ENCODE data around the gene GBF1.
"Not testable (repeated sequence)": the region's sequence is repeated elsewhere in the genome, so short reads cannot be mapped to it uniquely, and the experiment has no call there.

Gene GBF1, protein sequence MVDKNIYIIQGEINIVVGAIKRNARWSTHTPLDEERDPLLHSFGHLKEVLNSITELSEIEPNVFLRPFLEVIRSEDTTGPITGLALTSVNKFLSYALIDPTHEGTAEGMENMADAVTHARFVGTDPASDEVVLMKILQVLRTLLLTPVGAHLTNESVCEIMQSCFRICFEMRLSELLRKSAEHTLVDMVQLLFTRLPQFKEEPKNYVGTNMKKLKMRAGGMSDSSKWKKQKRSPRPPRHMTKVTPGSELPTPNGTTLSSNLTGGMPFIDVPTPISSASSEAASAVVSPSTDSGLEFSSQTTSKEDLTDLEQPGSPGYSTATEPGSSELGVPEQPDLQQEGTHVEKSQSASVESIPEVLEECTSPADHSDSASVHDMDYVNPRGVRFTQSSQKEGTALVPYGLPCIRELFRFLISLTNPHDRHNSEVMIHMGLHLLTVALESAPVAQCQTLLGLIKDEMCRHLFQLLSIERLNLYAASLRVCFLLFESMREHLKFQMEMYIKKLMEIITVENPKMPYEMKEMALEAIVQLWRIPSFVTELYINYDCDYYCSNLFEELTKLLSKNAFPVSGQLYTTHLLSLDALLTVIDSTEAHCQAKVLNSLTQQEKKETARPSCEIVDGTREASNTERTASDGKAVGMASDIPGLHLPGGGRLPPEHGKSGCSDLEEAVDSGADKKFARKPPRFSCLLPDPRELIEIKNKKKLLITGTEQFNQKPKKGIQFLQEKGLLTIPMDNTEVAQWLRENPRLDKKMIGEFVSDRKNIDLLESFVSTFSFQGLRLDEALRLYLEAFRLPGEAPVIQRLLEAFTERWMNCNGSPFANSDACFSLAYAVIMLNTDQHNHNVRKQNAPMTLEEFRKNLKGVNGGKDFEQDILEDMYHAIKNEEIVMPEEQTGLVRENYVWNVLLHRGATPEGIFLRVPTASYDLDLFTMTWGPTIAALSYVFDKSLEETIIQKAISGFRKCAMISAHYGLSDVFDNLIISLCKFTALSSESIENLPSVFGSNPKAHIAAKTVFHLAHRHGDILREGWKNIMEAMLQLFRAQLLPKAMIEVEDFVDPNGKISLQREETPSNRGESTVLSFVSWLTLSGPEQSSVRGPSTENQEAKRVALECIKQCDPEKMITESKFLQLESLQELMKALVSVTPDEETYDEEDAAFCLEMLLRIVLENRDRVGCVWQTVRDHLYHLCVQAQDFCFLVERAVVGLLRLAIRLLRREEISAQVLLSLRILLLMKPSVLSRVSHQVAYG (N-terminal part only)

DNA sequence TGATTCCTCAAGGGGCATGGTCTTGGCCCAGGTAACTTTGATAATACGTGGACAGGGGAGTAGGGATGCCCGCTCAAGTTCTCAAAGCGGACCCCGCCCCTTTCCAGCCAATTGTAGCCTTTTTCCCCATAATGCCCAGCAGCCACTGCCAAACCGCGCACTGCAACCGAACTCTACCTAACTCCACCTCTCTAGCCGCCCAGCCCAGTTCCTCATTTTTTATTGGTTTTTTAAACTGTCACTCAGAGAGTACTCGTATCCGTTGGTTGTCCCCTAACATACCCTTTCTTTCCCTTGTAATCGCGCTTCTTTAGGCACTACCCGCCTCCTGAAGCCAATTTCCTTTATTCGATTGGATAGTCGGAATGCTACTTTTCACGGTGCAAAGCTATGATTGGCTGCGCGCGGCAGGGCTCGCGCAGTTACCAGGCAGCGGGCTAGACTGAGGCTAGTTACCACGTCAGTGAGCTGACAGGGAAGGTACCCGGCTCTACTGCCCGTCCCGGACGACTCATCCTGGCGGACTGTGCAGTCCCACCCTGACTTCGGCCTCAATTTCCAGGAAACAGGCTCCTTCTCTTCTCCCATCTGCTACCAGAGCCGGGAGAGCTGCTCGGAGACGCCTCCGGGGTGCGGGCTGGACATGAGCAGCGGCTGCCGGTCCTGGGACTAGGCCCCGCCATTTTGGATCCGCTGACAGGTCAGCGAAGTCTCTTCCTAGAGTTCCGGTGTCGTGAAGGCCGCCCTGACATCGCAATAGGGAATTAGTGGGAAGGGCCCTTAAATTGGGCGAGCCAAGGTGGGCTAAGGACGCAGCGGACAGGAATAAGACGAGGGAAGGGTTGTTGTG, at the start of gene GBF1:
TSS of gene GBF1 (plus strand) at position 451 of the 850 bp plus-strand sequence. CDS start 13,407 bp downstream, outside the sequence.
- peak; percentile 81 for DNase-seq (ENCODE audit: low read depth)

DNA sequence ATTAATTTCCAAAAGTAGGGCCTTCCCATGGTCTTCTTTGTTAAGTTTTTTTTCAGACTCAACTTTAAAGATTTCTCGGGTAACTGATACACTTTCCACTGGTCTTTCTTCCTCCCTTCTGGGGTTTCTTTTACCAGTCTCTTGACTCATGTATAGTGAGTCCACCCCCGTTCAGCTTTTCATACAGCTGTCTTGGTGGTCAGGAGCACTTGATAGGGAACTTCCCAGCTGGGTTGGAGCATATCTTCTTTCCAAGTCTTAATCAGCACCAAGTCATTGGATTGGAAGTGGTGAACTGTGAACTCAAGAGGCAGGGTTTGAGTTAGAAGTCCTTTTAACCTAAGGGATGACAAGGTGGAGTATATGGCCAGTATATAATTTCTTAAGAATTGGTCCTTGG, 48.4 kb upstream of the GBF1 start:
- DNase-seq (ENCODE audit: low read depth) = no peak

DNA sequence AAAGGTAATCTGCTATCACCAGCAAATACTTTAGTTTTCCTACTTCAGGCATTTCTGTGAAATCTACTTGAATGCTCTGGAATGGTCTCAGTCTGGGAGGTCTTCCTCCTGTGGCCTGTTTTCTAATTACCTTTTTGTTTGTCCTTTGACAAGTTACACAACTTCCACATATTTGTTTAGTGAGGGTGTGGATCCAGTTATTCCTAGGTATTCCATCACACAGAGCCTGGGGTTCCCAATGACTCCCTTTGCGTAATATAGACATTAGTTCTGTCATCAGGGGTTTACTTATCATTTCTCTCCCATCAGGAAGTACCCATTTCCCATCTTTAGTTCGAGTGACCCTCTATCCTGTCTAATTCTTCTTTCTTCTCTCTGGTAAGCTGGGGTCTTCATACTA, 47.3 kb upstream of the GBF1 start:
- DNase-seq (ENCODE audit: low read depth) = no peak

DNA sequence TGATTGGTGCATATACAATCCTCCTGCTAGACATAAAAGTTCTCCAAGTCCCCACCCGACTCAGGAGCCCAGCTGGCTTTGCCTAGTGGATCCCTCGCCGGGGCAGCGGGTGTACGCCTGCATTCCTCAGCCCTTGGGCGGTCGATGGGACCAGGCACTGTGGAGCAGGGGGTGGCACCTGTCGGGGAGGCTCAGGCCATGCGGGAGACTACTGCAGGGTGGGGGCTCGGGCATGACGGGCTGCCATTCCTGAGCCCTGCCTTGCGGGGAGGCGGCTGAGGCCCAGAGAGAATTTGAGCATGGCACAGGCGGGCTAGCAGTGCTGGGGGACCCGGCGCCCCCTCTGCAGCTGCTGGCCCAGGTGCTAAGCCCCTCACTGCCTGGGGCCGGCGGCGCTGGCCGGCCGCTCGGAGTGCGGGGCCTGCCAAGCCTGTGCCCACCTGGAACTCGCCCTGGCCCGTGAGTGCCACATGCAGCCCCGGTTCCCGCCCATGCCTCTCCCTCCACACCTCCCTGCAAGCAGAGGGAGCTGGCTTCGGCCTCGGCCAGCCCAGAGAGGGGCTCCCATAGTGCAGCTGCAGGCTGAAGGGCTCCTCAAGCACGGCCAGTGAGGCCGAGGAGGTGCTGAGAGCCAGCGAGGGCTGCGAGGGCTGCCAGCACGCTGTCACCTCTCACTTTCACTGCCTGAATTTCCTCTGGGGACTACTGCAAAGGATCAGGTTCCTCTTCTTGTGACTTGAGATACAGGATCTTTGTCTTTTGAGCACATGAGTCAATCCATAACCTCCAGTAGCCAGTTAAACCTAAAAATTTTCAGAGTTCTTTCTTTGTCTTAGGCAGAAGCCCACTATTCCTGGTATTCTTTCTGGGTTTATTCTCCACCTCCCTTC, 44.3 kb upstream of the GBF1 start:
- DNase-seq (ENCODE audit: low read depth) = no peak

DNA sequence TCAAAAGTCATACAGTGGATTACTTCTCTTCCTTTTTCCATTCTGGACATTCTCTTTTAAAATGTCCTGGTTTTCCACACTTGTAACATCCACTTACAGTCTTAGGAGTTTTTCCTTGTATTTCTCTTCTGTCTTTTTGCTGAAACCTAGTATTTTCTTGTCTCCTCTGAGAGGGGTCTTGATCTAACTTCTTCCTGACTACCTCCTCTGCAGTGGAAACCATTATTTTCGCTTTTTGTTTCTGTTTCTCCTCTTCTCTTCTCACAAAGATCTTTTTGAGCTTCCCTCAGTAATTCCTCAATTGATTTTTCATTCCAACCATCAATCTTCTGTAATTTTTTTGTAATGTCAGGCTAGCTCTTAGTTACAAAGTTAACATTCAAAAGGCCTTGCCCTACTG, 42.9 kb upstream of the GBF1 start:
- DNase-seq (ENCODE audit: low read depth) = no peak

DNA sequence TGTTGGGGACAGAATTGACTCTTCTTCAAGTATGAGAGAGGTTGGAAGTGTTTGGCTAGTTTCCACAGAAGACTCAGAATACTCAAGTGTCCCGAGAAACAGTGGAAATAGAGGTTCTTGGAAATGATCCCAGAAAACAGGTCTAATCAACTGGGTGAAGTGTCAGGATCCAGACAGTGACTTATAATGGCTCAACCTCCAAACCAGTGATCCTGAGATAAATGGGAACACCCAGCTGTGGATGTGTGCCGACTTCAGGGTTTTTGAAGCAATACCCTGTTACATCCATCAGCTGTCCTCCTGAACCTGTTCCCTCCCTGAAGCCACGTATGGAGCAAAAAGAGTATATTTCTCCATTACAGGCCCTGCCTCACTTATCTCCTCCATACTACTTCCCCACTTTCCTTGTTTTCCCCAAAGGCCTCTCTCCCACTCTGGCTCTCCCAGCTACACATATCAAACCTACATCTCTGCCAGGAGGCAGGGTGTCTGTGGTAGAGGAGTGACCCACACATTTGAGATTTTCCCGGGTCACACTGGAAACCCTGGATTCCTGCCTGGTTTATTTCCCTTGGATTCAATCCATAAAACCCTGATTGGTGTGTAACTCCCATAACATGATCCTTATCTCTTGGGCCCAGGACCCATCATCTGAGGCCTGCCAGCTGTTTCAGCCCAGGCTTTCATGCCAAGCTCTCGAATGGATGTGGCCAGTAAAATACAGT, 36.9 kb upstream of the GBF1 start:
- DNase-seq (ENCODE audit: low read depth) = no peak

DNA sequence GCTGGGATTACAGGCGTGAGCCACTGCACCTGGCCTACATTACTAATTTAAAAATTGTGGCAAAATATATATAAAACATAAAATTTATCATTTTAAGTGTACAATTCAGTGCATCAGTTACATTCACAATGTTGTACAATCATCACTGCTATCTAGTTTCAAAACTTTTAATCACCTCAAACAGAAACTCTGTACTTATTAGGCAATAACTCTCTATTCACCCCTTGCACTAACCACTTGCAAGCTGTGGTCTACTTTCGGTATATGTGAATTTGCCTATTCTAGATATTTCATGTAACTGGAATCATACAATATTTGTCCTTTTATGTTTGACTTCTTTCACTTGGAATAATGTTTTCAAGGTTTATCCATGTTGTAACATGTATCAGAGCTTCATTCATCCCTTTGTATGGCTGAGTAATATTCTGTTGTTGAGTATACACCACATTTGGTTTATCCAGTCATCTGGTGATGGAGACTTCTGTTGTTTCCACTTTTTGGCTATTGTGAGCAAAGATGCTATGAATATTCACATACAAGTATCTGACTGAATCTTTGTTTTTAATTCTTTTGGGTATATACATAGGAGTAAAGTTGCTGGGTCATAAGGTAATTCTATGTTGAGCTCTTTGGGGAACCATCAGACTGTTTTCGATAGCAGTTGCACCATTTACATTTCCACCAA, 33.6 kb upstream of the GBF1 start:
- DNase-seq (ENCODE audit: low read depth) = no peak

DNA sequence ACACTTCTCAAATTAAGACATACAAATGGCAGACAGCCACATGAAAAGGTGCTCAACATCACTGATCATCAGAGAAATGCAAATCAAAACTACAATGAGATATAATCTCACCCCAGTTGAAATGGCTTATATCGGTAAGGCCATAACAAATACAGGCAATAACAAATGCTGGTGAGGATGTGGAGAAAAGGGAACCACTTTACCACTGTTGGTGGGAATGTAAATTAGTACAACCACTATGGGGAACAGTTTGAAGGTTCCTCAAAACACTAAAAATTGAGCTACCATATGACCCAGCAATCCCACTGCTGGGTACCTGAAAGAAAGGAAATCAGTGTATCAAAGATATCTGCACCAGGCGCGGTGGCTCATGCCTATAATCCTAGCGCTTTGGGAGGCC, 31.7 kb upstream of the GBF1 start:
- DNase-seq (ENCODE audit: low read depth) = not testable (repeated sequence)

DNA sequence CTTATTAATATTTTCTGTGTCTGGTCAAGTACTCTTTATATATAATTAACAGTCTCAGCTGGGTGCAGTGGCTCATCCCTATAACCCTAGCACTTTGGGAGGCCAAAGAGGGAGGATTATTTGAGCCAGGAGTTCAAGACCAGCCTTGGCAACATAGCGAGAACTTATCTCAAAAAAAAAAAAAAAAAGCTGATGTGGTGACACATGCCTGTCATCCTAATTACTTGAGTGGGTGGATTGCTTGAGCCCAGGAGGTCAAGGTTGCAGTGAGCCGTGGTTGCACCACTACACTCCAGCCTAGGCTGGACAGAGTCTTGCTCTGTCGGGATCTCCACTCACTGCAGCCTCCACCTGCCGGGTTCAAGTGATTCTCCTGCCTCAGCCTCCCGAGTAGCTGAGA, 26.0 kb upstream of the GBF1 start:
- no peak for DNase-seq (ENCODE audit: low read depth)

DNA sequence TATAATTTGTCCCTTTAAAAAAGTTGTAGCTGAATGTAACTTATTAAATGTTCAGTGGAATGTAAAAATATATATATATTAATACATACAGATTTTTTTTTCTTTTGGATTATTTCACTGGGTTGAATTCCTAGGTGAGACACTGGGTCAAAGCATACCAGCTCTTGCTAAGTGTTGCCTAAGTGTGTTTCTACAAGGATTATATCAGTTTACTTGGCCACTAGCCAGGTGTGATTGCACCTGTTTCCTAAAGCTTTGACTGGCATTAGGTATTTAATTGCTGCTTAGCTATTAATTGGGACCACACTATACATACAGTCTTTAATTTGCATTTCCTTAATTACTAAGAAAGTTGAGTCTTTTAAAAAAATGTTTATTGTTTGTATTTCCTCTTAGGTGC, 24.7 kb upstream of the GBF1 start:
- no peak for DNase-seq (ENCODE audit: low read depth)

DNA sequence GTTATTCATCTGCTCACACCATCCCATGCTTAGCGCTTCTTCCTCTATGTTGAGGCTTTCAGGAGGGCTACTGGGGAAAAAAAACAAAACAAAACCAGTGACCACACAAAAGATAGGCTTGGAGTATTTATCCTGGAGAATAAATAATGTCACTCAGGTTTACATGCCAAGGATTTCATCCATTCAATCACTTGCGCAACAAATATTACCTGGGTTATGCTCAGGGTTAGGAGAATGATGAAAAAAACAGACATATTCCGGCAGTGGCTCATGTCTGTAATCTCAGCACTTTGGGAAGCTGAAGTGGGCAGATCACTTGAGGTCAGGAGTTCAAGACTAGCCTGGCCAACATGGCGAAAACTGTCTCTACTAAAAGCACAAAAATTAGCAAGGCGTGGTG, 22.5 kb upstream of the GBF1 start:
- DNase-seq (ENCODE audit: low read depth) = no peak

DNA sequence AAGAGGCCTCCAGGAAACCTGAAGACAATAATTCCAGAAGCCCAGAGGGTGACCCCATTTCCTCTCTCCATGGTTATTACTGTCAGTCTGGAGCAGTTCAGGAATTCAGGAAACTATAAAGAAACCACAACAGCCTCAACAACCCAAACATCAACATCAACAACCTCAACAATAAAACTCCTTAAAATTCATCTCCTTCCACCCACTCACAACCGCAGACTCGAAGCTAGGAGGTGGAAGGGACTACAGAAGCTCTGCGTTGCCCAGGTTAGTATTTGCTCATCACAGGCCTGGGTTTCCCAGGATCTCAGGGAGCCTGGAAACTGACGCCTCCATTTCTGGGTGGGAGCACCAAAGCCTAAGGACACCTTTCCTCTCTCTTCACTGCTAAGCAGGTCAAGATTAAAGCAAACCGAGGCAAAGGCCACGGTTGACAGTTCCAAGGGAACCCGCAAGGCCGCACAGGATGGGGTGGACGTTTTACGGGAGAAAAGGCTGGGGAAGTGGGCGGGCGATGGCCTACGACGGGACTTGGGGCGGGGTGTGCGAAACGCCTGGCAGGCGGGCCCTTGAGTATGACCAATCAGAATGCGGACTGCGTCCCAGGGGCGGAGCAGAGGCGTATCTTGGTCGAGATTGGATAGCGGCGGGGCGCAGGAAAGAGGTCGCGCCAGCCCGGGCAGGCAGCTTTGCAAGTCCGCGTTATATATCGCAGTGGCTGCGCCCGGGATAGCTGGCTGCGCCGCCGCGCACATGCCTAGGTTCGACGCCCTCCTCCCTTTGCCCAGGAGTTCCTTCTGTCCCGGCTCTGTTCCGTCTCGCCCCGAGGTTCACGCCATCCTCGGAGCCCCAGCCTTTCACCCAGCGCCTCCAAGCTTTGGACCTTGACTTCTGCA, 19.4 kb upstream of the GBF1 start, which contains the start of gene ELOVL3:
TSS of gene ELOVL3 (plus strand) at position 654 of the 896 bp plus-strand sequence. CDS start 250 bp downstream, outside the sequence.
- peak; percentile 70 for DNase-seq (ENCODE audit: low read depth)

DNA sequence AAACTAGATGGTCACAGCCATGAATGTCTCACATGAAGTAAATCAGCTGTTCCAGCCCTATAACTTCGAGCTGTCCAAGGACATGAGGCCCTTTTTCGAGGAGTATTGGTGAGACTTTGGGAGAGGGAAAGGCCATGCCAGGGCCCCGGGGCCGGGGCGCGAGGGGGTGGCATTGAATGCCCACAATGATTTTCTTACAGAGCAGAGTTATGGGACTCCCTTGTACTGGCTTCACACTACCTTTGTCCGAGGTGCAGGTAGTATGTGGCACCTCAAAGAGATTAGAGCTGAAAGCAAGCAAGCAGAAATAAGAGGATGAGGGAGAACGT, 18.8 kb upstream of the GBF1 start:
- no peak for DNase-seq (ENCODE audit: low read depth)

DNA sequence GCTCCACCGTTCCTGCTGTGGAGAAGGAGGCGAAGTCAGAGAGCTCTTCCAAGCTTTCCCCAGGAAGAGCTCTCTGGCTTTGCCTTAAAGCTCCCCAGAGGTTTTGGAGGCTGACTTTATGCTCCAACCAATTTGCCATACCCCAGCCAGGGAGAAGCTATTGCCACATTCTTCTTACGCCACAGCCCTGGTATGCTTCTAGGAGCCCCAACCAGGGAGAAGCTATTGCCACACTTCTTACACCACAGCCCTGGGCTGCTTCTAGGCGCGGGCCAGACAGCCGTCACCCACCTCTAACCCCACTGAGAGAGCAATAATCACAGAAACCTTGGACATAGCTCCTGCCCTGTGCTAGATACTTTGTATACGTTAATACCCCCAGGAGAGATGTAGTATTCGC, 18.3 kb upstream of the GBF1 start:
- no peak for DNase-seq (ENCODE audit: low read depth)

DNA sequence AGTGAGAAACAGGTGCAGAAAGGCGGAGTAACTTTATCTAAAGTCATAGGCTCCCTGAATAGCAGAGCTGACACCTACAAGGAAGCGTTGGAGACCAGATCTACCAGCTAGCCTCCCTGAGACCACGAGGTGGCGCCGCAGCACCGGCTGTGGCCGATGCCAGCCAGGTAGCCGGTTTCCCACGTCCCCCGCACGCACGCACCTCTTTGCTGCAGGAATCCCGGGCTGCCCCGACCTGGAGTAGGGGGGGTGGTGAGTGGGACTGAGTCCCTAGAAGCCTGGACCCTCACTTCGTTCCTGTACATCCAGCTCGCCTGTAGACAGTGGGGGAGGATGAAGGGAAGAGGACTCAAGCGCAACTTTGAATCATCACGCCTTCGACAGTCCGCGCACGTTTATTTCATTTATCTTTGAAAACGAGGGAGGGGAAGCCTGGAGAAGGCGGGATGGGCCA, 15.5 kb upstream of the GBF1 start:
- peak; percentile 75 for DNase-seq (ENCODE audit: low read depth)

DNA sequence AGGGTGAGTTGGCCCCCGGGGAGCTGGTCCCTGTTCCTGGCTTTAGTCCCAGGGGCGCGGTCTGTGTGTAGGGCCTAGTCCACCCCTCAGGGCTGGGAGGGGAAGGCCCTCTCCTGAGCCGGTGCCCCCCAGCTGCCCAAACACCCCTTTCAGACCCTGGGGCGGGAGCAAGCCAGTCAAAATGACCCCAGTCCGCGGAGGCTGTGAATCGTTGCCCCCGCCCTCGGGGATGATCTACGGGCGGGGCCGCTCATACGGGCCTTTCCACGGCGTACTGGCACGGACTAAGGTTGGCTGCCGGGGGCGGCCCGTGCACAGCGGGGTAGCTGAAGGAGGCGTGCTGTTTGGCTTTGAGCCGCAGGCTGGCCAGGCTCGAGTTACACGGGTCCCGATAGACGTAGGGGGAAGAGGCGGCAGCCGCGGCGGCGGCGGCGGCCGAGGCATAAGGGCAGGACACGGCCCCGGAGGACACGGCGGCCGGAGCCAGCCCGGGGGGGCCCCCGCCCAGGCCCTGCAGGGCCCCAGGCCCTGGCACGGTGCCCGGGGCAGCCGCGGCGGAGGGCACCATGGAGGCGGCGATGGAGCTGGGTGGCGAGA, 15.0 kb upstream of the GBF1 start:
- DNase-seq (ENCODE audit: low read depth) = no peak

DNA sequence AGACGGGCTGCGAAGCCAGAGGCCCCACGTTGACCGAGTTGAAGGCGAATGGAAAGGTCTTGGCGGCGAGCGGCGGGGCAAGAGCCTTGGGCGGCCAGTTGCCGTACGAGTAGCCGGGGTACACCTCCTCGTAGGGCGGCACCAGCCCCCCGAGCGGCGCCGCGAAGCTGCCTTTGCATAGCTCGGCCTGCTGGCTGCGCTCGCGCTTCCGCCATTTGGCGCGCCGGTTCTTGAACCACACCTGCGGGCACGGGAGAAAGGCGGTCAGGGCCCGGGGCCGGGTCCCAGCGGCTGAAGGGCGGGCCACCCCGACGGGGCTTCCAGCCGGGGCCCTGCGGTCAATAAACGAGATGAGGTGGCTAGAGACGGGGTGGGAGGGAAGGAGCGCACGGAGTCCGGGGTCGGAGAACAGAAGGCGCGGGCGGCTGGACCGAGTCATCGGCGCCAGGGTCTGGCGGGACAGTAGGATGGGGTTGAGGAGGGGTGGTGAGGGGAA, 14.4 kb upstream of the GBF1 start:
- no peak for DNase-seq (ENCODE audit: low read depth)

All from stimulated activated CD8-positive, alpha-beta memory T cell treated with anti-CD3 and anti-CD28 coated beads, Interleukin-12 subunit alpha, Interleukin-12 subunit beta, amount 100 ng/mL, for 1 hour (primary cell).